ENCODE measurements around the gene ZBTB45. TPM values are rescaled to one million over a fixed set of nuclear protein-coding genes. Genes with fewer than 3 reads are reported as not detected.

ZBTB45 gene
- total and polyA plus RNA-seq, 9 of the 15 experiments (the other 6 are each of a cell fraction or from before 2014, with no cell fraction given) = 0.08 to 16.1 (median 1.8) TPM

DNA sequence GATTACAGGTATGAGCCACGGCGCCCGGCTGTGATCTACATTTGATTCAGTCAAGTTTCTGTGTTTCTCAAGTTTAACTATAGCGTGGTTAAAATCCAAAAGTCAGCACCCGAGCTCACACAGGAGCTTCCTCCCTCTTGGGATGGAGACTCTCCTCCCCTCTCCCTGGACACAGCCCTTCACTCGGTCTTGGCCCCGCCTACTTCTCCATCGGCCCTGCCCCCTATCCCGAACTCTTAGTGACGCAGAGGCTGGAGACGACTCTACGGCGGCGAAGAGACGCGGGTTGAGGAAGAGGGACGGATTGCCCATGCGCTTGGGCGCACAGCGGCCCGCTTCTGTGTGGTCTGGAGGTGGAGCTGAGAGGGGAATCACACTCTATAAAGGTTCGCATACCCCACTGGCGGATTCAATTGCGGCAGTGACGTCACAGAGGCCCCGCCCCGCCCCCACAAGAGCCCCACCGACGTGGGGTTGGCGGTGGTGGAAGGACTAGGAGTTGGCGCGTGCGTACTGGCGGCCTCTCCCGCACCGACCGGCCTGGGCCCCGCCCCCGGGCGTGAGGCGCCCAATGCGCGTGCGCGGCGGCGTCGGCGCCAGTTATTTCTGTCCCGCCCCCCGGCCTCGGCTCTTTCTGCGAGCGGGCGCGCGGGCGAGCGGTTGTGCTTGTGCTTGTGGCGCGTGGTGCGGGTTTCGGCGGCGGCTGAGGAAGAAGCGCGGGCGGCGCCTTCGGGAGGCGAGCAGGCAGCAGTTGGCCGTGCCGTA lies 24.4 kb upstream of the ZBTB45 start, which contains the start of gene TRIM28 (continued):
- TF ChIP-seq CUX1 (CRISPR knock-in tag; IDR thresholded peaks at IDR 0.05) (no peak), PHF8 (IDR thresholded peaks at IDR 0.05; ENCODE audit: borderline replicate concordance, low read length) (peak; percentile 64), ZNF134 (CRISPR knock-in tag; conservative IDR thresholded peaks at IDR 0.05) (no peak), ZNF175 (CRISPR knock-in tag; IDR thresholded peaks at IDR 0.05; ENCODE audit: low read depth) (no peak), RBM25 (IDR thresholded peaks at IDR 0.05; ENCODE audit: low read depth, low read length, severe bottlenecking) (peak; percentile 33), NR4A1 (CRISPR knock-in tag; IDR thresholded peaks at IDR 0.05) (no peak), NR4A1 (tag; IDR thresholded peaks at IDR 0.05) (no peak), L3MBTL2 (IDR thresholded peaks at IDR 0.05) (peak; percentile 85), PHB (CRISPR knock-in tag; IDR thresholded peaks at IDR 0.05) (no peak), MEIS2 (IDR thresholded peaks at IDR 0.05; ENCODE audit: partially characterized antibody) (peak; percentile 90), FOXJ3 (CRISPR knock-in tag; IDR thresholded peaks at IDR 0.05) (no peak), PRPF4 (IDR thresholded peaks at IDR 0.05; ENCODE audit: insufficient read depth, low read depth, low read length, poor library complexity, severe bottlenecking) (peak; percentile 74)
- TF ChIP-seq, protein P1, sequence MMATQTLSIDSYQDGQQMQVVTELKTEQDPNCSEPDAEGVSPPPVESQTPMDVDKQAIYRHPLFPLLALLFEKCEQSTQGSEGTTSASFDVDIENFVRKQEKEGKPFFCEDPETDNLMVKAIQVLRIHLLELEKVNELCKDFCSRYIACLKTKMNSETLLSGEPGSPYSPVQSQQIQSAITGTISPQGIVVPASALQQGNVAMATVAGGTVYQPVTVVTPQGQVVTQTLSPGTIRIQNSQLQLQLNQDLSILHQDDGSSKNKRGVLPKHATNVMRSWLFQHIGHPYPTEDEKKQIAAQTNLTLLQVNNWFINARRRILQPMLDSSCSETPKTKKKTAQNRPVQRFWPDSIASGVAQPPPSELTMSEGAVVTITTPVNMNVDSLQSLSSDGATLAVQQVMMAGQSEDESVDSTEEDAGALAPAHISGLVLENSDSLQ (IDR thresholded peaks at IDR 0.05) = peak; percentile 49; the same call in 1 of the 2 replicates
- TF ChIP-seq, protein P2, sequence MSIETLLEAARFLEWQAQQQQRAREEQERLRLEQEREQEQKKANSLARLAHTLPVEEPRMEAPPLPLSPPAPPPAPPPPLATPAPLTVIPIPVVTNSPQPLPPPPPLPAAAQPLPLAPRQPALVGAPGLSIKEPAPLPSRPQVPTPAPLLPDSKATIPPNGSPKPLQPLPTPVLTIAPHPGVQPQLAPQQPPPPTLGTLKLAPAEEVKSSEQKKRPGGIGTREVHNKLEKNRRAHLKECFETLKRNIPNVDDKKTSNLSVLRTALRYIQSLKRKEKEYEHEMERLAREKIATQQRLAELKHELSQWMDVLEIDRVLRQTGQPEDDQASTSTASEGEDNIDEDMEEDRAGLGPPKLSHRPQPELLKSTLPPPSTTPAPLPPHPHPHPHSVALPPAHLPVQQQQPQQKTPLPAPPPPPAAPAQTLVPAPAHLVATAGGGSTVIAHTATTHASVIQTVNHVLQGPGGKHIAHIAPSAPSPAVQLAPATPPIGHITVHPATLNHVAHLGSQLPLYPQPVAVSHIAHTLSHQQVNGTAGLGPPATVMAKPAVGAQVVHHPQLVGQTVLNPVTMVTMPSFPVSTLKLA (conservative IDR thresholded peaks at IDR 0.05) = peak; percentile 22 to 67; a peak in 3 of 4 replicates
- TF ChIP-seq, protein P3, sequence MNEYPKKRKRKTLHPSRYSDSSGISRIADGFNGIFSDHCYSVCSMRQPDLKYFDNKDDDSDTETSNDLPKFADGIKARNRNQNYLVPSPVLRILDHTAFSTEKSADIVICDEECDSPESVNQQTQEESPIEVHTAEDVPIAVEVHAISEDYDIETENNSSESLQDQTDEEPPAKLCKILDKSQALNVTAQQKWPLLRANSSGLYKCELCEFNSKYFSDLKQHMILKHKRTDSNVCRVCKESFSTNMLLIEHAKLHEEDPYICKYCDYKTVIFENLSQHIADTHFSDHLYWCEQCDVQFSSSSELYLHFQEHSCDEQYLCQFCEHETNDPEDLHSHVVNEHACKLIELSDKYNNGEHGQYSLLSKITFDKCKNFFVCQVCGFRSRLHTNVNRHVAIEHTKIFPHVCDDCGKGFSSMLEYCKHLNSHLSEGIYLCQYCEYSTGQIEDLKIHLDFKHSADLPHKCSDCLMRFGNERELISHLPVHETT (CRISPR knock-in tag; conservative IDR thresholded peaks at IDR 0.05 in 1 of 2, IDR thresholded peaks at IDR 0.05 in 1 of 2) = 0 out of 4 replicates have a peak, but pooled peaks of 1 of the 2 experiments have one; percentile 44
- TF ChIP-seq, protein P4, sequence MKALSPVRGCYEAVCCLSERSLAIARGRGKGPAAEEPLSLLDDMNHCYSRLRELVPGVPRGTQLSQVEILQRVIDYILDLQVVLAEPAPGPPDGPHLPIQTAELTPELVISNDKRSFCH (CRISPR knock-in tag; IDR thresholded peaks at IDR 0.05) = no peak
- TF ChIP-seq, protein P4 (tag; IDR thresholded peaks at IDR 0.05) = 0 out of 2 replicates have a peak, but pooled peaks have one; percentile 30

Measured in K562 (cell line).